ENCODE results near the gene MYCBP2.

DNA sequence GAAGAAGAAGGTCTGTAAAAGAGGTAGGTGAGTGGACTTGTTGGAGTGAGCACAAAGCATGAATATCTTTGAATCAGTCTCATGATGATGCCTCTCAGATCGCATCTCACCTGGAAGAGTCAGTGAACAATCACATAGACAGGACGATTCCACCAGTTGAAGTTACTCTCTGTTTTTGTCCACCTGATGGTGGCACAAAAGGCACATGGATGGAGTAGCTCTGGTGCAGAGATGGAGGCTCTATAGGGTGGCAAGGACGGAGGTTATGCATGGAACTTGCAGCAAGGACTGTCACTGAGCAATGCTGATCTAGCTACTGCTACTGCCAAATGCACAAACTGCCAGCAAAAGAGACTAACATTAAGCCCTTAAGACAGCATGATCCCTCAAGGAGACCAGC lies 10.3 kb upstream of the MYCBP2 start:
- TF ChIP-seq, protein P1, sequence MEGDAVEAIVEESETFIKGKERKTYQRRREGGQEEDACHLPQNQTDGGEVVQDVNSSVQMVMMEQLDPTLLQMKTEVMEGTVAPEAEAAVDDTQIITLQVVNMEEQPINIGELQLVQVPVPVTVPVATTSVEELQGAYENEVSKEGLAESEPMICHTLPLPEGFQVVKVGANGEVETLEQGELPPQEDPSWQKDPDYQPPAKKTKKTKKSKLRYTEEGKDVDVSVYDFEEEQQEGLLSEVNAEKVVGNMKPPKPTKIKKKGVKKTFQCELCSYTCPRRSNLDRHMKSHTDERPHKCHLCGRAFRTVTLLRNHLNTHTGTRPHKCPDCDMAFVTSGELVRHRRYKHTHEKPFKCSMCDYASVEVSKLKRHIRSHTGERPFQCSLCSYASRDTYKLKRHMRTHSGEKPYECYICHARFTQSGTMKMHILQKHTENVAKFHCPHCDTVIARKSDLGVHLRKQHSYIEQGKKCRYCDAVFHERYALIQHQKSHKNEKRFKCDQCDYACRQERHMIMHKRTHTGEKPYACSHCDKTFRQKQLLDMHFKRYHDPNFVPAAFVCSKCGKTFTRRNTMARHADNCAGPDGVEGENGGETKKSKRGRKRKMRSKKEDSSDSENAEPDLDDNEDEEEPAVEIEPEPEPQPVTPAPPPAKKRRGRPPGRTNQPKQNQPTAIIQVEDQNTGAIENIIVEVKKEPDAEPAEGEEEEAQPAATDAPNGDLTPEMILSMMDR (IDR thresholded peaks at IDR 0.05) = no peak
- no peak for TF ChIP-seq POLR2AphosphoS5 (IDR thresholded peaks at IDR 0.05; ENCODE audit: insufficient read depth in 1 of 2, low read depth in 1 of 2)

All from vagina (tissue), 2 donors.